Dermis microvascular lymphatic vessel endothelial cell (primary cell): Measurements from ENCODE around the gene TRIM44. TPM values are rescaled to one million over a fixed set of nuclear protein-coding genes. Genes with fewer than 3 reads are reported as not detected.
"Not testable (repeated sequence)": the region's sequence is repeated elsewhere in the genome, so short reads cannot be mapped to it uniquely, and the experiment has no call there.

Experiments
- DNase-seq, 2 donors: peaks; one replicate each; pipeline versions ENCODE4 v3.0.0 to v3.0.0-alpha.2; 2010; ENCODE audit warnings: low read depth in 2 of 2
- total RNA-seq: library from RNA; depleted of rRNA; stranded (reverse); fragments of >200 nt; gene quantifications from 2 replicates; pipeline ENCODE4 v1.2.1, GENCODE V29; 2014

Gene TRIM44
- total RNA-seq, 1 donor from 2014 or later = 10.7 TPM

DNA sequence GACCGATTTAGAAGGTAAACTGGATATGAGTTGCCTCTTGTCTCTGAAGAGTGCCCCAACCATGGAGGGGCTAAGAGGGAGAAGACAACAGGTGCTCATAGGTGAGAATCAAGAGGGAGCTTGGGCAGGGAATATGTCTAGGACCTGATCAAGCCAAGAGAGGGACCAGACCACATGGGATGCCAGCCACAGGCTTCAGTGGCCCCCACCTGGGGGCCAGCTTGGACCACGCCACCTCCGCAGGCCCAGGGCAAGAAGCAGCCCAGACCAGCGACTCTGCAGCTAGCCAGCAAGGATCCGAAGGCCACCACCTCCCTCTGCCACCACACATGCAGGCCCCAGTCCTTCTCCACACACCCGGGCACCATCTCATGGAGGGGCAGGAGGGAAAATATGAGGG, 188.8 kb downstream of the TRIM44 start:
- no peak for DNase-seq

DNA sequence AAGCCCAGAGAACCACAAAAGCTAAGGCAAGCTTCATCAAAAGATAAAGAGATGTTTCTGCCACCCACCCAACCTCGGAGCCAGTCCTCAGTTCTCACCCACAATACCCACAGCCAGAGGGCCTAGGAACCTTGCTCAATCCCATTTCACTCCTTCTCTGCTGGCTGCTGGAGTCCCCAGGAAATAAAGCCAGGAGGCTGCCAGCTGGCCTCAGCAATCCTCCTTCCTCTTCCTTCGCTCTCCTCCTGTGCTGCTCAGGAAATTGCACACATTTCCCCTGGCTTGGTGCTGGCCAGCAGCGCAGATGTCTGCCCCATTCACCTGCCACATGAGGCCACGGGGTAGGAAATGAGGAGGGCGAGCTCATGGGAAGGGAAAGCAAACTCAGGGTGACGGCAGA, 189.5 kb downstream of the TRIM44 start:
- peak; percentile 15 to 66 for DNase-seq

DNA sequence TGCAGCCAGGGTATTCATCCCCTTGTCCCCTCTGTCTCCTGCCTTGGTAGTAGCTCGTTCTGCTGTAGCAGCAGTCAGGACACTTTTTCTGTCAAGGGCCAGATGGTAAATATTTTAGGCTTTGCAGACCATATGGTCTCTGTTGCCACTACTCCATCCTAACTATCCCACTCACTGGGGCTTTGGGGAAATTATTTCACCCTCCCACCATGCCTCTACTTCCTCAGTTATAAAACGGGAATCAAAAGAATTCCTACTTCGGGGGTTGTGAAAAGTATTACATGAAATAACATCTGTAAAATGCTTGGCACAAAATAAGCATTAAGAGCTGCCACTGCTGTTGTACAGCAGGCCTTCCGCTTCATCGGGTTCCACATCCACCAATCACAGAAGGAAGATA, 191.4 kb downstream of the TRIM44 start:
- no peak for DNase-seq

DNA sequence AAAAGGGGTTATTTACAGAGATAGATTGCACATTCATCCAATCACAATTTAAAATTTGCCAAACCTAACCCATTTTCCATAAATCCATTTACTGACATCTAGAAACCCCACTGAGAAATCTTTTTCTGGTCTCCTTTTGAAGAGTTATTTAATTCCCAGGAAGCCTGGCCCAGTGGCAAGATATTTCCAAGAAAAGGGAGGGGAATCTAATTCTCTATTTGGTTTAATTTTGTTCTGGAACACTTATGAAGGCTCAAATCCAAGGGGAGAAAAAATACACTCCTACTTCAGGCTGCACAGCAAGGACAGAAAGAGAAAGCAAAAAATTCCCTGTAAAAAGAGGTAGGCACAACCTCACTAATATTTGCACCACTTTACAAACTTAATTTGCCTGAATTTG, 193.1 kb downstream of the TRIM44 start:
- DNase-seq = no peak

DNA sequence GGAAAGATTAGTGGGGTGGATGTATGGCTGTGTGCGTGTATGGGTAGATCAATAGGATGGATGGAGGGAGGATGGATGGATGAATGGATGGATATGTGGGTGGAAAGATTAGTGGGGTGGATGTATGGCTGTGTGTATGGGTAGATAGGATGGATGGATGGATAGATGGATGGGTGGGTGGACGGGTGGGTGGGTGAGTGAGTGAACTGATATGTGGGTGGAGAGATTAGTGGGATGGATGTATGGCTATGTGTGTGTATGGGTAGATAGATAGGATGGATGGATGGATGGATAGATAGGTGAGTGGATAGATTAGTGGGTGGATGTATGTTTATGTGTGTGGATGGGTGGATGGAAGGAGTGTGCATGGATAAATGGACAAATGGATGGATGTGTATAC, 193.7 kb downstream of the TRIM44 start:
- no peak for DNase-seq

DNA sequence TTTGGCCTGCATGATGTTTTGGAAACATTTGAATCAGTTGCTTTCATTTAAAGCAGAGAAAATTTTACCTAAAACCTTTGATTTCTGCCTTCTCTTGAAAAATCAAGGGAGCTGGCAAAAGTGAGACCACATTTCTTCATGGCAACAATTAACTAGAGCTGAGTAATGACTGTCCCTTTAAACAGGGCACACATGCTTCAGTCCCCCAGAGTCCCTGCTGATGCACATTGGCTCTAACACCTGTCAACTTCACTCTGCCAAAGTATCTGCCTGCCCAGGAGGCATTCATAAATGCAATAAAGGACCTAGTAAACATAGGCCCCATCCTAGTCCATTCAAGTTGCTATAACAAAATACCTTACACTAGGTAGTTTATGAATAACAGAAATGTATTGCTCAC, 194.2 kb downstream of the TRIM44 start:
- no peak for DNase-seq

DNA sequence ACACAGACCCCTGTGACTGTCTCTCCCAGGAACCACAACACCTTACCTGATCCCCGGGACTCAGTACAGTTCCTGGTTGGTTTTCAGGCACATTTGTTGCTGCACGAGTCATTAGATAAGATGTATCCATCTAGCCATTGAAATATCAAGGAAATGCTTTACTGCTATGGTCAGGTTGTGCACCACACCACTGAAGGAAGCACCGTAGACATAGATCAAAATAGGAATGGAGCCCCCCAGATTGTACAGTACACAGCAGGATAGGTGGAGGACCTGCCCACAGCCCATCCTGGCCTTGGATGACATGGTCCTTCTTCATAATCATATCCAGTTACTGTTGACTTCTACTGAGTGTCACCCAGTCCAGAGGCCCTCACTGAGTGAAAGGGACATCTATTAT, 195.3 kb downstream of the TRIM44 start:
- no peak for DNase-seq

DNA sequence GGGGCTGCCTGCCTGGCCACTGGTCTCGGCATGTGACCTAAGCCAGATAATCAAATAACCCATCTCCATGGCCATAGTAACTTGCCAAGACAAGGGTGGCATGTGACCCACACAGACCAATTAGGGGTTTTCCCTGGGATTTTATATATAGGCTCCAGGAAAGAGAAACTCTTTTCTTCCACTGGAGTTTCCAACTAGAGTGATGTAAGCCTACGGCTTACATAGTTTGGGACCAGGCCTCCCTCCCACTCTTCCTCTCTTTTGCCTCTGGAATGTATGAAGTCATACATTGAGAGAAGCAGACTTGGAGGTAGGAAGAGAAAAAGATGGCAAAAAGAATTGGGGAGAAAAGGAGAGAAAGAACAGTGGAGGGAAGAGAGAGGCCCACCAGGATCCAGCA, 196.7 kb downstream of the TRIM44 start:
- DNase-seq = no peak

DNA sequence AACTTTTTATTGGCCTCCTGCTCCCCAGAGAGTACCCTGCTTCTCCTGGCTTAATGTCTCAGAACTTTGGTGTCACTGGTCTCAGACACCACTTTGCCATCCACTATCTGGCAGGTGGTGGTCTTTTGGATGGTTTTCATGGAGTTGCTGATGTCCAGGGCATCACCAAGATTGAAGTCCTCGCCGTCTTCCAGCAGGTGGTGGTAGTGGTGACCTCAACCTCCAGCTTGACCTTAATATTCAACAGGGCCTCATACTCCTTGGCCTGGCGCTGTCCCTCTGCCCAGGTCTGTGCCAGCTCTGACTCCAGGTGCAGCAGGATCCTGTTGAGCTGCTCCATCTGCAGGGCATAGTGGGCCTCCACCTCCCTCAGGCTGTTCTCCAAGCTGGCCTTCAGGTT, 197.6 kb downstream of the TRIM44 start:
- not testable (repeated sequence) for DNase-seq

DNA sequence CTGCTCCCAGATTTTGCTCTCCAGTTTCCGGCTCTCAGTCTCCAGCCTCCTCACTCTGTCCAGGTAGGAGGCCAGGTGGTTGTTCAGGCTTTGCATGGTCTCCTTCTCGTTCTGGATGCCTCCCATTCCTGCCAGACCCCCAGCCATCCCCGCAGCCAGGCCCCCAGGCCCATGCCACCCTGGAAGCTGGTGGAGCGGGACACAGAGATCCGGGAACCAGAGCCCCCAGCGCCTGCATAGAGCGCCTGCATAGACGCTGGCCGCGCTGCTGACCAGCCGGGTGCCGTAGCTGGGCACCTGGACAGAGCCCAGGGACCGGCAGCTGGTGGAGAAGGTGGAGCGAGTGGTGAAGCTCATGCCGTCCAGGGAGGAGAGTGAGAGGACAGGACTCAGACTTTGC, 198.6 kb downstream of the TRIM44 start:
- no peak for DNase-seq

DNA sequence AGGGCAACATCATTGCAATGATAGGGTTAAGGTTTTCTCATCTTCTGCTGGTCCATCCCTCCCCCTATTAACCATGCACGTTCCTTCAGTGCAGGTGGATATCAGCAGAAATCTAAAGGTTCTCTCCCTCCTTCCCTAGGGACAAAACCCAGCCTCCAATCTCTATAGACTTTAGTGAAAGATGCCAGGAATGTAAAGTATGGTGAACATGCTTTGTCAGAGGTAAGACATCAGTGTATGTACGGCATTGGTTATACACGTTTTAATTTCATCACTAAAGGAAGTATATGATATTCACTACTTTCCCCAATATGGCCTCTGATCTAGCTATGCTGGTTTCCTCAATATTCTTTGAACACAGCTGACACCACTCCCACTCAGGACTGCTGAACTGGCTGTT, 200.1 kb downstream of the TRIM44 start:
- no peak for DNase-seq

DNA sequence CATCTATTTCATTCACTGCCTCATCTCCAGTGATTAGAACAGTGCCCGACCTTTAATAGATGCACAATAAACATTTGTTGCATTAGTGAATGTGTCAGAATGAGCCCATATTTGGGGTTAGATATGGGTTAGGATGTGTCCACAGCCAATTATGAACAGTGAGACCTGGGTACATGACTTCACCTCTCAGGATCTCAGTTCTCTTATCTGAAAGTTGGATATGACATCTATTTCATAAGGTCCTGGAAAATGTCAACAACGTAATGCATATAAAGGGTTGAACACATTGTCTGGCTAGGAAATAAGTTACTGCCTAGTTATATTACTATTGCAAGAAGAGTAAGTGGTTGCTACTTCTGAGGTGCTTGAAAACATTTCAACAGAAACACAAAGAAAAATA, 201.6 kb downstream of the TRIM44 start:
- no peak for DNase-seq

DNA sequence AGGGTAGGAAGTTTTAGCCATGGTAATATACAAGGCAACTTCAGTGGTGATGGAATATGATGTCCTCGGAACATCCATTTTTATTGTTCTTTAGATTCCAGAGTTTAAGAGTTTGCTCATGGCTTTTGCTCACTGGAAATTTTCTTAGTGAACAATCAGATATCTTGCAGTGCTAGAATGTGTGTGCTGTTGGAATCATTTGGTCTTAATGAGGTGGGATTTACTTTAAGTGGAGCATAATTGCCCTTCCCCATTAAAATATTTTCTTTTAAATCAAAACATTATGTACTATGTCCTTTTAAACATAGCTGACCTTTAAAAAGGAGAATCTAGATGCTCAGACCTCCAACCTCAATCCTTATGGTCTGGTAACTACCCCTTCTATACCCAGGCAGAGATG, 204.0 kb downstream of the TRIM44 start:
- DNase-seq = no peak

Other genes with a start within 250 kb of the TRIM44 start
- not detected in 2 replicates for gene SLC1A2, start 243.2 kb upstream of the TRIM44 start, total RNA-seq
- gene PAMR1, start 137.2 kb upstream of the TRIM44 start, total RNA-seq = under 0.01 and 0.25 TPM in 2 replicates
- 25.2 and 30.5 TPM in 2 replicates for gene FJX1, start 44.3 kb upstream of the TRIM44 start, total RNA-seq